Aorta (tissue), 5 donors: ENCODE data around the gene UBR2. TPM values are rescaled to one million over a fixed set of nuclear protein-coding genes. Genes with fewer than 3 reads are reported as not detected.

Source experiments
- ATAC-seq: fragments of 200-7000 bp; cut with Tn5 transposase; one replicate; pipeline ENCODE4 v1.9.1; 2022; ENCODE audit warnings: moderate library complexity; ENCODE audit not compliant: low FRiP score
- DNase-seq, 2 donors: peaks; one replicate each; pipeline ENCODE4 v3.0.0-alpha.2; 2020
- H3K27ac ChIP-seq, 2 donors: one replicate each; pipeline ENCODE4 v1.5.1; 2013; ENCODE audit warnings: low read length in 2 of 2, mild to moderate bottlenecking in 2 of 2, moderate library complexity in 2 of 2, control low read depth in 1 of 2, inconsistent platforms in 1 of 2, low read depth in 1 of 2
- H3K27me3 ChIP-seq, 2 donors: one replicate each; pipeline ENCODE4 v1.6.1; 2013; ENCODE audit warnings: control low read depth in 1 of 2, low read length in 1 of 2, mild to moderate bottlenecking in 1 of 2, moderate library complexity in 1 of 2; ENCODE audit not compliant: insufficient read depth in 2 of 2, control insufficient read depth in 1 of 2
- H3K36me3 ChIP-seq, 2 donors: one replicate each; pipeline ENCODE4 v1.6.1; 2013; ENCODE audit warnings: control low read depth in 1 of 2, low read length in 1 of 2, mild to moderate bottlenecking in 1 of 2; ENCODE audit not compliant: insufficient read depth in 2 of 2, control insufficient read depth in 1 of 2
- H3K4me1 ChIP-seq, 2 donors: one replicate each; pipeline ENCODE4 v1.6.1; 2013; ENCODE audit warnings: low read length in 2 of 2, control low read depth in 1 of 2, mild to moderate bottlenecking in 1 of 2, moderate library complexity in 1 of 2; ENCODE audit not compliant: insufficient read depth in 2 of 2, control insufficient read depth in 1 of 2
- H3K4me3 ChIP-seq, 2 donors: one replicate each; pipeline ENCODE4 v1.5.1; 2013; ENCODE audit warnings: low read length in 2 of 2, control low read depth in 1 of 2, mild to moderate bottlenecking in 1 of 2
- H3K9me3 ChIP-seq: one replicate; pipeline ENCODE4 v1.6.1; 2013; ENCODE audit warnings: mild to moderate bottlenecking, low read length; ENCODE audit not compliant: control insufficient read depth
- WGBS, 2 donors: extraction: QIAGEN DNeasy Blood & Tissue Kit; methylation state at CpG; one replicate each; pipeline ENCODE4 v1.1.7; 2013; 5-methylcytosine and 5-hydroxymethylcytosine counted together
- intact Hi-C, 2 donors: fragments of 100-400 bp; cut with DNase I; formaldehyde crosslinking; loops; one replicate each; pipeline versions ENCODE4 v1.14.2 to v1.15.0; 2022
- polyA plus RNA-seq, 2 donors: library from polyadenylated mRNA; stranded (reverse); fragments of 200-250 nt; gene quantifications; one replicate each; pipeline ENCODE4 v1.2.3, GENCODE V29; 2013
- total RNA-seq, 2 donors: library from RNA; stranded (reverse); fragmentation: NEBNext Ultra II Directional; extraction: Animal tissue kit (Norgen Biotek cat#: 25700); gene quantifications; one replicate each; pipeline ENCODE4 v1.2.1, GENCODE V29; 2021
- donor health status: healthy with polysubstance abuse.
- donor health status: Bipolar disorder and iron deficiency.
- donor health status: DM: no; HTN: no; CAD: no.
- donor health status: DM: no; HTN: no; CAD: no.
- donor health status: DM: yes; HTN: yes; CAD: no.

UBR2 gene
- total and polyA plus RNA-seq, 4 donors: 6.5 to 38.8 (median 22.4) TPM

- no peak overlapping the region for H3K4me3 ChIP-seq
- no peak overlapping the region for H3K27ac ChIP-seq
- intact Hi-C loops: no loop called here
- H3K9me3 ChIP-seq: no peaks in the 10 kb centered on the region
- no peaks in the 10 kb centered on the region for H3K27me3 ChIP-seq
- 87 to 89% methylated on average over 5 of the region's 5 CpGs for WGBS, 2 donors
- no peaks in the 10 kb centered on the region for H3K4me1 ChIP-seq
- DNase-seq (no peak), ATAC-seq (no peak)
- peaks cover 5% of the 10 kb centered on the region in 2 donors for H3K36me3 ChIP-seq
Measured at GRCh38 chr6:42679358-42679757, 115.5 kb downstream of the UBR2 start.

- H3K36me3 ChIP-seq: peaks cover 0 to 10% of the 10 kb centered on the region in 2 donors
- WGBS, 2 donors: 38 to 42% methylated on average over 3 of the region's 3 CpGs
- no peak for ATAC-seq
Measured at GRCh38 chr6:42688281-42688680, 124.5 kb downstream of the UBR2 start.

GRCh38 chr6:42689371-42689770, 125.5 kb downstream of the UBR2 start:
- H3K36me3 ChIP-seq: peaks cover 0 to 10% of the 10 kb centered on the region in 2 donors
- DNase-seq (no peak), ATAC-seq (no peak)
- no peaks in the 10 kb centered on the region for H3K27me3 ChIP-seq
- no peak overlapping the region for H3K4me3 ChIP-seq
- H3K4me1 ChIP-seq: no peaks in the 10 kb centered on the region
- intact Hi-C loops: no loop called here
- H3K27ac ChIP-seq: peak overlapping the region in 1 of 2 donors; percentile 59
- H3K9me3 ChIP-seq: no peaks in the 10 kb centered on the region
- WGBS, 2 donors: 72 to 74% methylated on average over 7 of the region's 7 CpGs

More at GRCh38 chr6:42688281-42688680, 124.5 kb downstream of the UBR2 start:
- Histone ChIP-seq H3K4me1 (no peaks in the 10 kb centered on the region), H3K4me3 (no peak overlapping the region), H3K27ac (no peak overlapping the region), H3K27me3 (no peaks in the 10 kb centered on the region), H3K9me3 (no peaks in the 10 kb centered on the region)
- no peak for DNase-seq
- intact Hi-C loops: no loop called here

- Histone ChIP-seq H3K27ac (peak overlapping the region in 1 of 2 donors; percentile 21), H3K36me3 (peaks cover 0 to 10% of the 10 kb centered on the region in 2 donors), H3K4me3 (no peak overlapping the region), H3K9me3 (no peaks in the 10 kb centered on the region), H3K27me3 (no peaks in the 10 kb centered on the region), H3K4me1 (no peaks in the 10 kb centered on the region)
- ATAC-seq (no peak), DNase-seq (no peak)
- WGBS, 2 donors: 60 to 63% methylated on average over 5 of the region's 5 CpGs
- intact Hi-C loops: loop anchor here in 1 of 2 donors (5.0 kb wide), 1 partner anchor 37 kb away; no protein-coding TSS in a partner anchor
Measured at GRCh38 chr6:42690151-42690702, 126.4 kb downstream of the UBR2 start.

GRCh38 chr6:42690872-42691271, 127.0 kb downstream of the UBR2 start:
- Histone ChIP-seq H3K4me3 (no peak overlapping the region), H3K9me3 (no peaks in the 10 kb centered on the region), H3K27me3 (no peaks in the 10 kb centered on the region), H3K27ac (peak overlapping the region in 1 of 2 donors; percentile 21), H3K4me1 (no peaks in the 10 kb centered on the region), H3K36me3 (peaks cover 0 to 10% of the 10 kb centered on the region in 2 donors)
- DNase-seq: no peak
- WGBS, 2 donors: 73 to 78% methylated on average over 2 of the region's 2 CpGs
- intact Hi-C loops: loop anchor here in 1 of 2 donors (5.0 kb wide), 1 partner anchor 36 kb away; no protein-coding TSS in a partner anchor
- ATAC-seq: no peak

GRCh38 chr6:42692137-42692911, 128.5 kb downstream of the UBR2 start:
- ATAC-seq: no peak
- intact Hi-C loops: loop anchor here in 1 of 2 donors (5.0 kb wide), 1 partner anchor 35 kb away; no protein-coding TSS in a partner anchor
- Histone ChIP-seq H3K27ac (peak overlapping the region in 1 of 2 donors; percentile 47), H3K9me3 (no peaks in the 10 kb centered on the region), H3K27me3 (no peaks in the 10 kb centered on the region), H3K4me3 (no peak overlapping the region), H3K36me3 (peaks cover 0 to 7% of the 10 kb centered on the region in 2 donors), H3K4me1 (no peaks in the 10 kb centered on the region)
- DNase-seq: no peak
- 53 to 59% methylated on average over 4 of the region's 4 CpGs for WGBS, 2 donors

- no peaks in the 10 kb centered on the region for H3K4me1 ChIP-seq
- ATAC-seq: no peak
- intact Hi-C loops: loop anchor here in 1 of 2 donors (5.0 kb wide), 1 partner anchor 33 kb away; no protein-coding TSS in a partner anchor
- peaks cover 0 to 5% of the 10 kb centered on the region in 2 donors for H3K36me3 ChIP-seq
- WGBS, 2 donors: 94 to 99% methylated on average over 2 of the region's 2 CpGs
- no peaks in the 10 kb centered on the region for H3K9me3 ChIP-seq
- no peak overlapping the region for H3K4me3 ChIP-seq
- H3K27ac ChIP-seq: no peak overlapping the region
- DNase-seq: no peak
- H3K27me3 ChIP-seq: no peaks in the 10 kb centered on the region
Measured at GRCh38 chr6:42693725-42694323, 130.0 kb downstream of the UBR2 start.

GRCh38 chr6:42694586-42694985, 130.8 kb downstream of the UBR2 start:
- no peaks in the 10 kb centered on the region for H3K4me1 ChIP-seq
- intact Hi-C loops: loop anchor here in 1 of 2 donors (5.0 kb wide), 1 partner anchor 33 kb away; no protein-coding TSS in a partner anchor

More at GRCh38 chr6:42694586-42694985, 130.8 kb downstream of the UBR2 start:
- 42 to 51% methylated on average over 4 of the region's 4 CpGs for whole genome bisulfite sequencing, 2 donors
- Histone ChIP-seq H3K27me3 (no peaks in the 10 kb centered on the region), H3K9me3 (no peaks in the 10 kb centered on the region), H3K4me3 (no peak overlapping the region), H3K36me3 (peaks cover 0 to 1% of the 10 kb centered on the region in 2 donors), H3K27ac (no peak overlapping the region)
- DNase-seq: no peak
- no peak for ATAC-seq
